Hepatic stellate cell (primary cell): ENCODE data around the gene TMEM47.

Experiments used
- DNase-seq: peaks from one replicate; pipeline ENCODE4 v3.0.0; 2011; ENCODE audit warnings: low spot score

Gene TMEM47

GRCh38 chrX:34585561-34585960, 71.5 kb downstream of the TMEM47 start:
- no peak for DNase-seq

GRCh38 chrX:34584781-34585180, 72.3 kb downstream of the TMEM47 start:
- DNase-seq = no peak

- no peak for DNase-seq
Measured at GRCh38 chrX:34580069-34580468, 77.0 kb downstream of the TMEM47 start.

- peak; percentile 2 for DNase-seq
Measured at GRCh38 chrX:34578237-34578636, 78.8 kb downstream of the TMEM47 start.
